Natural killer cell (primary cell): ENCODE data around the gene ALDH1B1. TPM values are rescaled to one million over a fixed set of nuclear protein-coding genes. Genes with fewer than 3 reads are reported as not detected.
"Not testable (repeated sequence)": the region's sequence is repeated elsewhere in the genome, so short reads cannot be mapped to it uniquely, and the experiment has no call there.

Source experiments
- ATAC-seq, 3 donors: fragments of 150-1000 bp in 2 of 3; fragments of 200-7000 bp in 1 of 3; cut with Tn5 transposase; 1 replicate in 1 of 3; 2 replicates in 2 of 3; pipeline ENCODE4 v1.10.0; 2021; ENCODE audit warnings: mild to moderate bottlenecking in 2 of 3, moderate library complexity in 2 of 3
- DNase-seq, 2 donors: peaks; one replicate each; pipeline versions ENCODE4 v3.0.0 to v3.0.0-alpha.2; 2013 to 2021; ENCODE audit warnings: mixed read lengths in 1 of 2
- H3K27ac ChIP-seq: one replicate; pipeline ENCODE4 v1.5.1; 2013; ENCODE audit warnings: mild to moderate bottlenecking, low read length
- H3K27me3 ChIP-seq: one replicate; pipeline ENCODE4 v1.6.1; 2013; ENCODE audit warnings: low read length; ENCODE audit not compliant: control insufficient read depth, insufficient read depth
- H3K36me3 ChIP-seq: one replicate; pipeline ENCODE4 v1.6.1; 2013; ENCODE audit warnings: low read length; ENCODE audit not compliant: control insufficient read depth, insufficient read depth
- H3K4me1 ChIP-seq: one replicate; pipeline ENCODE4 v1.6.1; 2013; ENCODE audit warnings: low read length; ENCODE audit not compliant: control insufficient read depth, insufficient read depth
- H3K4me3 ChIP-seq: one replicate; pipeline ENCODE4 v1.5.1; 2013; ENCODE audit warnings: low read length
- H3K9me3 ChIP-seq: one replicate; pipeline ENCODE4 v1.6.1; 2013; ENCODE audit warnings: low read length; ENCODE audit not compliant: control insufficient read depth, insufficient read depth
- H3K27ac Mint-ChIP-seq, 2 donors: one replicate each; pipeline ENCODE4 v1.8.0; 2022; ENCODE audit warnings: mild to moderate bottlenecking in 2 of 2, mixed read lengths in 2 of 2, moderate library complexity in 1 of 2
- H3K27me3 Mint-ChIP-seq, 2 donors: one replicate each; pipeline ENCODE4 v1.8.0; 2022; ENCODE audit warnings: low read depth in 2 of 2, mixed read lengths in 2 of 2
- H3K36me3 Mint-ChIP-seq: one replicate; pipeline ENCODE4 v1.8.0; 2022; ENCODE audit warnings: mixed read lengths
- H3K4me1 Mint-ChIP-seq, 2 donors: one replicate each; pipeline ENCODE4 v1.8.0; 2022; ENCODE audit warnings: mixed read lengths in 2 of 2
- H3K4me3 Mint-ChIP-seq: one replicate; pipeline ENCODE4 v1.8.0; 2022; ENCODE audit warnings: mild to moderate bottlenecking, moderate library complexity, mixed read lengths
- H3K9me3 Mint-ChIP-seq, 2 donors: one replicate each; pipeline ENCODE4 v1.8.0; 2022; ENCODE audit warnings: mixed read lengths in 2 of 2
- WGBS: methylation state at CpG from one replicate; pipeline ENCODE4 v1.1.7; 2013; ENCODE audit warnings: missing lambda C conversion rate; ENCODE audit not compliant: insufficient coverage; 5-methylcytosine and 5-hydroxymethylcytosine counted together
- intact Hi-C: fragments of 100-400 bp; cut with micrococcal nuclease; formaldehyde crosslinking; loops from one replicate; pipeline ENCODE4 v1.14.2; 2022
- total RNA-seq, 4 donors: library from RNA; stranded (reverse); fragments of 120-200 nt in 1 of 4; gene quantifications; one replicate each; pipeline versions ENCODE4 v1.2.3 to v1.2.4, GENCODE V29; 2013 to 2022
- TF ChIP-seq, protein P1 (sequence below): fragments of 200-600 bp; IDR thresholded peaks from one replicate; pipeline ENCODE4 v1.8.0; 2022; ENCODE audit warnings: antibody characterized with exemption

Gene ALDH1B1
- total RNA-seq, 3 donors from 2014 or later (not counting 1 experiment from before 2014, with no cell fraction given): 2.5 to 5.3 (median 3.5) TPM

DNA sequence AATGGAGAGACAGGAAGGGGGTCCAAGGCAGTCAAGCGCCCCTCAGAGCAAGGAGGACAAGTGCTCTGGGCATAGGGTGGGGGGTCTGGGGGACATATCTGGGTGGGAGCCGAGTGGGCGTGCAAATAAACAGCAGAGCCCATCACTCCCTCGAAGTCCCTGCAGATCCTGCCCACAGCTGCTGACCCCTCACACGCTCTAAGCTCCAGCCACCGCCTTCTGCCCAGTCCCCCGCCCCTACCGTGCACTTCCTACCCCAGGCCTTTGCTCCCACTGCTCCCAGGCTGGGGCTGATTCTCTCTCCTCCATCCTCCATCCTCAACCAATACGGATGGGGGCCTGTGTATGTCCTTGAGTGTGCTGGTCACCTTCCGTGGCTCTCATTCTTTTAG lies 16.9 kb upstream of the ALDH1B1 start:
- no peak for DNase-seq
- no peaks in the 10 kb centered on the region for H3K9me3 Mint-ChIP-seq
- H3K27ac Mint-ChIP-seq: no peak overlapping the region
- peaks cover 12 to 42% of the 10 kb centered on the region in 2 donors for H3K27me3 Mint-ChIP-seq
- H3K27ac ChIP-seq: no peak overlapping the region
- no peaks in the 10 kb centered on the region for H3K4me1 Mint-ChIP-seq
- H3K4me3 ChIP-seq: no peak overlapping the region
- H3K36me3 Mint-ChIP-seq: no peaks in the 10 kb centered on the region
- H3K27me3 ChIP-seq: no peaks in the 10 kb centered on the region
- WGBS: 87% methylated on average over 9 of the region's 10 CpGs
- no peak overlapping the region for H3K4me3 Mint-ChIP-seq
- H3K36me3 ChIP-seq: no peaks in the 10 kb centered on the region
- no peaks in the 10 kb centered on the region for H3K9me3 ChIP-seq
- intact Hi-C loops: no loop called here
- H3K4me1 ChIP-seq: no peaks in the 10 kb centered on the region
- no peak for ATAC-seq
- TF ChIP-seq, protein P1, sequence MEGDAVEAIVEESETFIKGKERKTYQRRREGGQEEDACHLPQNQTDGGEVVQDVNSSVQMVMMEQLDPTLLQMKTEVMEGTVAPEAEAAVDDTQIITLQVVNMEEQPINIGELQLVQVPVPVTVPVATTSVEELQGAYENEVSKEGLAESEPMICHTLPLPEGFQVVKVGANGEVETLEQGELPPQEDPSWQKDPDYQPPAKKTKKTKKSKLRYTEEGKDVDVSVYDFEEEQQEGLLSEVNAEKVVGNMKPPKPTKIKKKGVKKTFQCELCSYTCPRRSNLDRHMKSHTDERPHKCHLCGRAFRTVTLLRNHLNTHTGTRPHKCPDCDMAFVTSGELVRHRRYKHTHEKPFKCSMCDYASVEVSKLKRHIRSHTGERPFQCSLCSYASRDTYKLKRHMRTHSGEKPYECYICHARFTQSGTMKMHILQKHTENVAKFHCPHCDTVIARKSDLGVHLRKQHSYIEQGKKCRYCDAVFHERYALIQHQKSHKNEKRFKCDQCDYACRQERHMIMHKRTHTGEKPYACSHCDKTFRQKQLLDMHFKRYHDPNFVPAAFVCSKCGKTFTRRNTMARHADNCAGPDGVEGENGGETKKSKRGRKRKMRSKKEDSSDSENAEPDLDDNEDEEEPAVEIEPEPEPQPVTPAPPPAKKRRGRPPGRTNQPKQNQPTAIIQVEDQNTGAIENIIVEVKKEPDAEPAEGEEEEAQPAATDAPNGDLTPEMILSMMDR: no peak

DNA sequence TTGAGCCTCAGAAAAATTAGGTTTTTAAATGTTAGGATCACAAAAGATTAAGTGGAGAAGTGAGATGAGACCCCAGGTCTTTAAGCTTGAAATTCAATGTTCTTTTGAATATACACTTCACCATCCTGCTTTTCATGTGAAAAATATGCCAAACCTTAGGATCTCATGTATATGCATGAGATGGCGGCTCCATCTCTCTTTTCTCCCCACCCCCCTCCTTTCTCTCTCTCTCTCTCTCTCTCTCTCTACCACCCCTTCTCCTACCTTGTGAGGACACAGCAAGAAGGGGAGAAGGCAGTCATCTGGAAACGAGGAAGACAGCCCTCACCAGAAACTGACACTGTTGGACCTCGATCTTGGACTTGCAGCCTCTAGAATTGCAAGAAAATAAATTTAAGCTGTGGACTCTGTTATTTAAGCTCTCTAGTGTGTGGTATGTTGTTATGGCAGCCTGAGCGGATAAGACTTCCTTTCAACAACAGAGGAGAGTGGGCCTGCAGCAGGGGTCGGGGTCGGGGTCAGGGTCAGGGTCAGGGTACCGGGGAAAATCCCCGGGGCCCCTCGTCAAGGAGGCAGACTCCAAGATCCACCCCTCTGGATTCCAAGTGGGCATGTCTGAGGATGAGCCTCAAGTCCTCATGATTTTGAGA lies 16.4 kb upstream of the ALDH1B1 start:
- DNase-seq: no peak
- H3K4me1 Mint-ChIP-seq: no peaks in the 10 kb centered on the region
- no peaks in the 10 kb centered on the region for H3K36me3 Mint-ChIP-seq
- intact Hi-C loops: no loop called here
- no peak for ATAC-seq
- 76% methylated on average over 9 of the region's 9 CpGs for WGBS
- Histone ChIP-seq H3K4me1 (no peaks in the 10 kb centered on the region), H3K4me3 (no peak overlapping the region), H3K9me3 (no peaks in the 10 kb centered on the region), H3K27me3 (no peaks in the 10 kb centered on the region), H3K36me3 (no peaks in the 10 kb centered on the region), H3K27ac (no peak overlapping the region)
- TF ChIP-seq, protein P1: no peak
- H3K27ac Mint-ChIP-seq: no peak overlapping the region
- H3K27me3 Mint-ChIP-seq: peaks cover 10 to 36% of the 10 kb centered on the region in 2 donors
- no peaks in the 10 kb centered on the region for H3K9me3 Mint-ChIP-seq
- H3K4me3 Mint-ChIP-seq: no peak overlapping the region

DNA sequence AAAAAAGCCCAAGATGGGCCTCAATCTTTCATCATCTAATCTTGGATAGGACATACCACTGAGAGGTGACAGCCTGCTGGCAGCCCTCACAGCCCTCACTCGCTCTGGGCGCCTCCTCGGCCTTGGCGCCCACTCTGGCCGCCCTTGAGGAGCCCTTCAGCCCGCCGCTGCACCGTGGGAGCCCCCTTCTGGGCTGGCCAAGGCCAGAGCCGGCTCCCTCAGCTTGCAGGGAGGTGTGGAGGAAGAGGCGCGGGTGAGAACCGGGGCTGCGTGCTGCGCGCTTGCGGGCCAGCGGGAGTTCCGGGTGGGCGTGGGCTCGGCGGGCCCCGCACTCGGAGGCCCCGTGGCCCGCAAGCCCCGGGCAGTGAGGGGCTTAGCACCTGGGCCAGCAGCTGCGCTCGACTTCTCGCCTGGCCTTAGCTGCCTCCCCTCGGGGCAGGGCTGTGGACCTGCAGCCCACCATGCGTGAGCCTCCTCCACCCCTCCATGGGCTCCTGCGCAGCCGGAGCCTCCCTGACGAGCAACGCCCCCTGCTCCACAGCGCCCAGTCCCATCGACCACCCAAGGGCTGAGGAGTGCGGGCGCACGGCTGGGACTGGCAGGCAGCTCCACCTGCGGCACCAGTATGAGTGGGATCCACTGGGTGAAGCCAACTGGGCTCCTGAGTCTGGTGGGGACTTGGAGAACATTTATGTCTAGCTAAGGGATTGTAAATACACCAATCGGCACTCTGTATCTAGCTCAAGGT lies 15.0 kb upstream of the ALDH1B1 start:
- intact Hi-C loops, H3K36me3 Mint-ChIP-seq, H3K4me1 ChIP-seq, H3K4me3 Mint-ChIP-seq, H3K27me3 ChIP-seq, H3K9me3 ChIP-seq, H3K36me3 ChIP-seq, H3K9me3 Mint-ChIP-seq, H3K27ac Mint-ChIP-seq, ATAC-seq, H3K4me1 Mint-ChIP-seq, DNase-seq, H3K27ac ChIP-seq, H3K4me3 ChIP-seq: not testable (repeated sequence)
- 93% methylated on average over 40 of the region's 42 CpGs for WGBS
- peaks cover 6 to 23% of the 10 kb centered on the region in 2 donors for H3K27me3 Mint-ChIP-seq

DNA sequence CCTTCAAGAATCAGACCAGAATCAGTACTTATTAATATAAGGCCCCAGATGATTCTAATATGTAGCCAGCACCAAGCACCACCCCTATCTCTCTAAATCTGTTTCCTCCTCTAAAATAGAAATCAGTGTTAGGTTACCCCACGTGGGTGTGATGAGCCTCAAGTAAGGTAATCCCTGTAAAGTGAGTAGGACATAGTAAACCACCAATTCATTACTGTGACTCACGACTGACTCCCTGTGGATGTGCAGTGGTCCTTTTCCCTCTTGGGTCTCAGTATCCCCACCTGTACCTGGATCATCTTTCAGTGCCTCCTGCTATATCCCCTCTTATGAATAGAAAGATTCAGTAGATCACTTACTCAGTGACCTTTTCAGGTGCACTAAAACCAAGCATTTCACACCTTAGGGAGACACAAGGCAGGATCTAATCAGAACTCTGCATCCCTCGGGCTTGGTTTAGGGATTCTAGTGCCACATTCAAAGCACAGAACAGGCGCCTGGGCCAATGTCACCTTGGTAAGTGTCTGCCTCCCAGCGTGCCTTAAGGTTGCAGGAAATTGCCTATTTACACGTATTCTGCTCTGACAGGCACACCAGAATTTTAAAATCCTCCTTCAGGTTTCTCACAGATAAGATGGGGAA lies 12.2 kb upstream of the ALDH1B1 start:
- Histone ChIP-seq H3K27ac (no peak overlapping the region), H3K4me1 (no peaks in the 10 kb centered on the region), H3K36me3 (no peaks in the 10 kb centered on the region), H3K9me3 (no peaks in the 10 kb centered on the region), H3K4me3 (no peak overlapping the region), H3K27me3 (no peaks in the 10 kb centered on the region)
- 82% methylated on average over 6 of the region's 6 CpGs for WGBS
- H3K27me3 Mint-ChIP-seq: peaks cover 12 to 25% of the 10 kb centered on the region in 2 donors
- H3K4me1 Mint-ChIP-seq: no peaks in the 10 kb centered on the region
- no peak overlapping the region for H3K4me3 Mint-ChIP-seq
- no peaks in the 10 kb centered on the region for H3K36me3 Mint-ChIP-seq
- no peak for ATAC-seq
- no peaks in the 10 kb centered on the region for H3K9me3 Mint-ChIP-seq
- intact Hi-C loops: no loop called here
- TF ChIP-seq, protein P1: no peak
- no peak overlapping the region for H3K27ac Mint-ChIP-seq
- DNase-seq: no peak
